Stimulated activated CD4-positive, alpha-beta T cell treated with anti-CD3 and anti-CD28 coated beads, TNF-alpha, amount 100 ng/mL, for 24 hours (primary cell): ENCODE data around the gene RHO.
"Not testable (repeated sequence)": the region's sequence is repeated elsewhere in the genome, so short reads cannot be mapped to it uniquely, and the experiment has no call there.

Experiments used
- DNase-seq, 3 experiments: peaks; one replicate each; pipeline ENCODE4 v3.0.0-alpha.2; 2020; ENCODE audit warnings: low read depth in 3 of 3

RHO gene

GRCh38 chr3:129528589-129529100, at the start of gene RHO:
Gene RHO (plus strand): TSS chr3:129528639. CDS start chr3:129528734, 95 bp downstream.
- no peak for DNase-seq

- DNase-seq: not testable (repeated sequence)
Measured at GRCh38 chr3:129481225-129481765, 47.1 kb upstream of the RHO start.

- DNase-seq: peak in 1 of 3 experiments; percentile 19
Measured at GRCh38 chr3:129481766-129482332, 46.6 kb upstream of the RHO start.

- DNase-seq: no peak
Measured at GRCh38 chr3:129482721-129483120, 45.7 kb upstream of the RHO start.

- no peak for DNase-seq
Measured at GRCh38 chr3:129483870-129484269, 44.6 kb upstream of the RHO start.

GRCh38 chr3:129485146-129485545, 43.3 kb upstream of the RHO start:
- DNase-seq: not testable (repeated sequence)

- no peak for DNase-seq
Measured at GRCh38 chr3:129485721-129486663, 42.4 kb upstream of the RHO start.

- no peak for DNase-seq
Measured at GRCh38 chr3:129486664-129487035, 41.8 kb upstream of the RHO start.

- DNase-seq: no peak
Measured at GRCh38 chr3:129487183-129487867, 41.1 kb upstream of the RHO start.

GRCh38 chr3:129487868-129488335, 40.5 kb upstream of the RHO start:
- DNase-seq: not testable (repeated sequence)

GRCh38 chr3:129489258-129489657, 39.2 kb upstream of the RHO start:
- not testable (repeated sequence) for DNase-seq

- peak; percentile 14 to 46 (median 17) for DNase-seq
Measured at GRCh38 chr3:129490273-129490675, 38.2 kb upstream of the RHO start.

GRCh38 chr3:129491077-129491476, 37.4 kb upstream of the RHO start:
- DNase-seq: not testable (repeated sequence)

GRCh38 chr3:129491794-129492193, 36.6 kb upstream of the RHO start:
- DNase-seq: no peak

- DNase-seq: no peak
Measured at GRCh38 chr3:129492691-129493090, 35.7 kb upstream of the RHO start.

- DNase-seq: no peak
Measured at GRCh38 chr3:129493206-129493605, 35.2 kb upstream of the RHO start.

GRCh38 chr3:129494499-129494898, 33.9 kb upstream of the RHO start:
- DNase-seq: not testable (repeated sequence)

GRCh38 chr3:129495006-129495639, 33.3 kb upstream of the RHO start:
- not testable (repeated sequence) for DNase-seq

- DNase-seq: not testable (repeated sequence)
Measured at GRCh38 chr3:129497876-129498275, 30.6 kb upstream of the RHO start.

- not testable (repeated sequence) for DNase-seq
Measured at GRCh38 chr3:129498603-129499488, 29.6 kb upstream of the RHO start.
